ENCODE results near the gene CRYBA2. TPM values are rescaled to one million over a fixed set of nuclear protein-coding genes. Genes with fewer than 3 reads are reported as not detected.

CRYBA2 gene
- total and polyA plus RNA-seq, 9 of the 15 experiments (the other 6 are each of a cell fraction or from before 2014, with no cell fraction given) = 0.11 to 1.8 (median 0.62) TPM; not detected in 5

DNA sequence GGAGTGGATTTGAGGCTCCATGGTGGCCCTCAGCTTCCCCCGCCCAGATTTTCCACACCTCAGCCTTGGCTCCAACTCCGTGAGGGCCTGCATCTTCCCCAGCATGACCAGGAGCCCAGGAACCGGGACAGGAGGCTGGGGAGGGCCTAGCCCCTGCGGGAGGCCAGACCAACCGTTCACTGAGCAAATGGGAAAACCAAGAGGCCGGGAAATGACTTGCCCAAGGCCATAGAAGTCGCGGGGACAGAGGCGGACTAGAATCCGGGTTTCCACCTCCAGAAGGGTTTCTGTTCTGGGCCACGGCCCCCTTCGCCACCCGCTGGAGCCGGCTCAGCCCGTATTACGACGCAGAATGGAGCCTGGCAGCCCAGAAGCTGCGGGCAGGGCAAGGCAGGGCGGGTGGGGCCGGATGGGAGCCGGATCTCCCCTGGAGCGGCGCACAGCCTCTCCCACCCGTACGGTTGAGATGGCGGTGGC is 7.9 kb upstream of the CRYBA2 start:
- intact Hi-C loops (cut with micrococcal nuclease) = no loop called here
- BruUV-seq (replicated peaks) = no TSS peak
- FAIRE-seq = no peak
- Histone ChIP-seq H3K9me3 (replicated peaks; ENCODE audit: control insufficient read depth, insufficient read depth, low read depth, low read length) (no peaks in the 10 kb centered on the region), H3K9ac (ENCODE audit: insufficient read depth in 1 of 2, low read depth in 2 of 2, low read length in 2 of 2) (no peak overlapping the region), H3K79me2 (ENCODE audit: control insufficient read depth, insufficient read depth, low read length) (no peaks in the 10 kb centered on the region), H3K27ac (ENCODE audit: extremely low read depth, low read depth, low read length) (no peak overlapping the region), H3K27me3 (ENCODE audit: control insufficient read depth in 2 of 2, insufficient read depth in 2 of 2, low read length in 2 of 2) (peaks cover 0 to 29% of the 10 kb centered on the region in 2 experiments; a peak in 2 of 5 replicates), H3K4me3 (no peak overlapping the region), H3K36me3 (ENCODE audit: control insufficient read depth, insufficient read depth, low read length) (no peaks in the 10 kb centered on the region), H3K9me1 (ENCODE audit: control insufficient read depth, insufficient read depth, low read length) (no peaks in the 10 kb centered on the region), H4K20me1 (replicated peaks; ENCODE audit: control insufficient read depth, insufficient read depth, low read length) (no peaks in the 10 kb centered on the region), H3K4me1 (replicated peaks in 1 of 2; ENCODE audit: control insufficient read depth in 2 of 2, insufficient read depth in 2 of 2, low read length in 2 of 2) (peaks cover 9 to 35% of the 10 kb centered on the region in 2 experiments), H3K4me2 (ENCODE audit: insufficient read depth, low read length) (no peak overlapping the region), H2AFZ (ENCODE audit: low read depth, low read length) (no peak overlapping the region)
- no peak for TF ChIP-seq POLR2AphosphoS5 (IDR thresholded peaks at IDR 0.05; ENCODE audit: control insufficient read depth, insufficient read depth, low read depth, low read length)
- TF ChIP-seq, protein P1, sequence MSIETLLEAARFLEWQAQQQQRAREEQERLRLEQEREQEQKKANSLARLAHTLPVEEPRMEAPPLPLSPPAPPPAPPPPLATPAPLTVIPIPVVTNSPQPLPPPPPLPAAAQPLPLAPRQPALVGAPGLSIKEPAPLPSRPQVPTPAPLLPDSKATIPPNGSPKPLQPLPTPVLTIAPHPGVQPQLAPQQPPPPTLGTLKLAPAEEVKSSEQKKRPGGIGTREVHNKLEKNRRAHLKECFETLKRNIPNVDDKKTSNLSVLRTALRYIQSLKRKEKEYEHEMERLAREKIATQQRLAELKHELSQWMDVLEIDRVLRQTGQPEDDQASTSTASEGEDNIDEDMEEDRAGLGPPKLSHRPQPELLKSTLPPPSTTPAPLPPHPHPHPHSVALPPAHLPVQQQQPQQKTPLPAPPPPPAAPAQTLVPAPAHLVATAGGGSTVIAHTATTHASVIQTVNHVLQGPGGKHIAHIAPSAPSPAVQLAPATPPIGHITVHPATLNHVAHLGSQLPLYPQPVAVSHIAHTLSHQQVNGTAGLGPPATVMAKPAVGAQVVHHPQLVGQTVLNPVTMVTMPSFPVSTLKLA (conservative IDR thresholded peaks at IDR 0.05) = no peak
- no peak for TF ChIP-seq HEY1 (CRISPR knock-in tag; IDR thresholded peaks at IDR 0.05; ENCODE audit: borderline replicate concordance)
- no peak for TF ChIP-seq GTF2E2 (tag; IDR thresholded peaks at IDR 0.05)
- TF ChIP-seq, protein P2, sequence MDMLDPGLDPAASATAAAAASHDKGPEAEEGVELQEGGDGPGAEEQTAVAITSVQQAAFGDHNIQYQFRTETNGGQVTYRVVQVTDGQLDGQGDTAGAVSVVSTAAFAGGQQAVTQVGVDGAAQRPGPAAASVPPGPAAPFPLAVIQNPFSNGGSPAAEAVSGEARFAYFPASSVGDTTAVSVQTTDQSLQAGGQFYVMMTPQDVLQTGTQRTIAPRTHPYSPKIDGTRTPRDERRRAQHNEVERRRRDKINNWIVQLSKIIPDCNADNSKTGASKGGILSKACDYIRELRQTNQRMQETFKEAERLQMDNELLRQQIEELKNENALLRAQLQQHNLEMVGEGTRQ (CRISPR knock-in tag; IDR thresholded peaks at IDR 0.05) = no peak
- TF ChIP-seq, protein P3, sequence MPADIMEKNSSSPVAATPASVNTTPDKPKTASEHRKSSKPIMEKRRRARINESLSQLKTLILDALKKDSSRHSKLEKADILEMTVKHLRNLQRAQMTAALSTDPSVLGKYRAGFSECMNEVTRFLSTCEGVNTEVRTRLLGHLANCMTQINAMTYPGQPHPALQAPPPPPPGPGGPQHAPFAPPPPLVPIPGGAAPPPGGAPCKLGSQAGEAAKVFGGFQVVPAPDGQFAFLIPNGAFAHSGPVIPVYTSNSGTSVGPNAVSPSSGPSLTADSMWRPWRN (IDR thresholded peaks at IDR 0.05; ENCODE audit: low read depth) = no peak
- TF ChIP-seq, protein P4, sequence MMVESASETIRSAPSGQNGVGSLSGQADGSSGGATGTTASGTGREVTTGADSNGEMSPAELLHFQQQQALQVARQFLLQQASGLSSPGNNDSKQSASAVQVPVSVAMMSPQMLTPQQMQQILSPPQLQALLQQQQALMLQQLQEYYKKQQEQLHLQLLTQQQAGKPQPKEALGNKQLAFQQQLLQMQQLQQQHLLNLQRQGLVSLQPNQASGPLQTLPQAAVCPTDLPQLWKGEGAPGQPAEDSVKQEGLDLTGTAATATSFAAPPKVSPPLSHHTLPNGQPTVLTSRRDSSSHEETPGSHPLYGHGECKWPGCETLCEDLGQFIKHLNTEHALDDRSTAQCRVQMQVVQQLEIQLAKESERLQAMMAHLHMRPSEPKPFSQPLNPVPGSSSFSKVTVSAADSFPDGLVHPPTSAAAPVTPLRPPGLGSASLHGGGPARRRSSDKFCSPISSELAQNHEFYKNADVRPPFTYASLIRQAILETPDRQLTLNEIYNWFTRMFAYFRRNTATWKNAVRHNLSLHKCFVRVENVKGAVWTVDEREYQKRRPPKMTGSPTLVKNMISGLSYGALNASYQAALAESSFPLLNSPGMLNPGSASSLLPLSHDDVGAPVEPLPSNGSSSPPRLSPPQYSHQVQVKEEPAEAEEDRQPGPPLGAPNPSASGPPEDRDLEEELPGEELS (CRISPR knock-in tag; IDR thresholded peaks at IDR 0.05; ENCODE audit: borderline replicate concordance) = no peak
- no peak for TF ChIP-seq SOX6 (IDR thresholded peaks at IDR 0.05)
- no peak for TF ChIP-seq FOXA3 (CRISPR knock-in tag; conservative IDR thresholded peaks at IDR 0.05 in 1 of 2, IDR thresholded peaks at IDR 0.05 in 1 of 2)
- no peak for DNase-seq (ENCODE audit: extremely low read depth in 1 of 4, low spot score in 3 of 4)
- 16% methylated on average over 8 of the region's 26 CpGs for WGBS (ENCODE audit: insufficient coverage, low coverage, missing lambda C conversion rate)
- CTCF ChIA-PET (ENCODE audit: low intra/inter-chr PET ratio) = no interaction called here
- POLR2A ChIA-PET = interaction anchor here (0.8 kb wide), 1 partner anchor 142 kb away, joined by 3 read pairs; no protein-coding TSS in a partner anchor
- no peak for ATAC-seq
- in situ Hi-C loops (cut with MboI) = no loop called here

All from K562 (cell line).